GM18861 (cell line): Measurements from ENCODE around the gene HCN2.

Source experiments
- ATAC-seq: cut with Tn5 transposase; IDR thresholded peaks from one replicate; pipeline ENCODE4 v1.9.1; 2021; ENCODE audit not compliant: unreplicated experiment

Gene HCN2

GRCh38 chr19:589693-590395 lies at the start of gene HCN2:
Gene HCN2, plus strand, starts transcription at chr19:589881. Its CDS starts 65 bp downstream, at chr19:589946.
- no peak for ATAC-seq

GRCh38 chr19:540867-541637 lies 48.6 kb upstream of the HCN2 start:
- no peak for ATAC-seq

- no peak for ATAC-seq
These were observed 48.0 kb upstream of the HCN2 start for GRCh38 chr19:541699-542098.

- no peak for ATAC-seq
These were observed 47.4 kb upstream of the HCN2 start for GRCh38 chr19:542173-542866.

GRCh38 chr19:543910-544608 lies 45.6 kb upstream of the HCN2 start, which contains the start of gene GZMM:
Gene GZMM, plus strand, starts transcription at chr19:544053. Its CDS starts 19 bp downstream, at chr19:544072.
- no peak for ATAC-seq

GRCh38 chr19:547117-547516 lies 42.6 kb upstream of the HCN2 start:
- ATAC-seq: no peak

- no peak for ATAC-seq
These were observed 41.6 kb upstream of the HCN2 start for GRCh38 chr19:547836-548720.

GRCh38 chr19:548886-549830 lies 40.5 kb upstream of the HCN2 start:
- ATAC-seq: no peak

- ATAC-seq: no peak
These were observed 34.9 kb upstream of the HCN2 start for GRCh38 chr19:554817-555216.

- ATAC-seq: no peak
These were observed 34.2 kb upstream of the HCN2 start for GRCh38 chr19:555474-555808.

- no peak for ATAC-seq
These were observed 32.9 kb upstream of the HCN2 start for GRCh38 chr19:556611-557382.

GRCh38 chr19:558770-559439 lies 30.8 kb upstream of the HCN2 start:
- no peak for ATAC-seq

- no peak for ATAC-seq
These were observed 29.6 kb upstream of the HCN2 start for GRCh38 chr19:560121-560520.

- ATAC-seq: no peak
These were observed 23.3 kb upstream of the HCN2 start for GRCh38 chr19:566403-566802.

- no peak for ATAC-seq
These were observed 22.8 kb upstream of the HCN2 start for GRCh38 chr19:566844-567243.

- ATAC-seq: no peak
These were observed 22.3 kb upstream of the HCN2 start for GRCh38 chr19:567296-567900.

GRCh38 chr19:570251-570686 lies 19.4 kb upstream of the HCN2 start:
- ATAC-seq: no peak
